Thyroid gland (tissue), 4 donors: Measurements from ENCODE around the gene RP9. TPM values are rescaled to one million over a fixed set of nuclear protein-coding genes. Genes with fewer than 3 reads are reported as not detected.

Source experiments
- DNase-seq, 2 donors: peaks; one replicate each; pipeline ENCODE4 v3.0.0-alpha.2; 2019
- H3K27ac ChIP-seq, 3 donors: fragments of 200-600 bp; sonication (generic); 1 replicate in 2 of 3; 2 replicates in 1 of 3; pipeline ENCODE4 v1.5.1; 2016 to 2019; ENCODE audit warnings: mild to moderate bottlenecking in 1 of 3, moderate library complexity in 1 of 3
- H3K27me3 ChIP-seq: fragments of 200-600 bp; sonication (generic); one replicate; pipeline ENCODE4 v1.5.1; 2019
- H3K36me3 ChIP-seq, 2 donors: fragments of 200-600 bp; sonication (generic); one replicate each; pipeline ENCODE4 v1.5.1; 2016 to 2019
- H3K4me1 ChIP-seq, 2 donors: fragments of 200-600 bp; sonication (generic); one replicate each; pipeline ENCODE4 v1.5.1; 2017 to 2019
- H3K4me3 ChIP-seq, 3 donors: fragments of 200-600 bp; sonication (generic); replicated peaks in 1 of 3; 1 replicate in 2 of 3; 2 replicates in 1 of 3; pipeline ENCODE4 v1.5.1; 2016; ENCODE audit warnings: mild to moderate bottlenecking in 1 of 3
- H3K9me3 ChIP-seq: fragments of 200-600 bp; sonication (generic); one replicate; pipeline ENCODE4 v1.5.1; 2017
- POLR2A ChIP-seq, 2 donors: fragments of 450-650 bp; IDR thresholded peaks; one replicate each; pipeline ENCODE4 v1.6.1; 2017; ENCODE audit warnings: antibody characterized with exemption in 2 of 2, mild to moderate bottlenecking in 2 of 2, moderate library complexity in 1 of 2
- WGBS, 2 donors: methylation state at CpG; one replicate each; pipeline ENCODE4 v1.1.5; 2017; 5-methylcytosine and 5-hydroxymethylcytosine counted together
- intact Hi-C: fragments of 100-400 bp; cut with DNase I; formaldehyde crosslinking; loops from one replicate; pipeline ENCODE4 v1.15.1; 2023
- total RNA-seq, 4 donors: library from RNA; depleted of rRNA; stranded (reverse); fragments of >200 nt; gene quantifications; one replicate each; pipeline ENCODE4 v1.2.3, GENCODE V29; 2016
- TF ChIP-seq, protein P1 (sequence below), 6 experiments: fragments of 200-600 bp in 3 of 6; fragments of 450-650 bp in 3 of 6; sonication (generic) in 3 of 6; IDR thresholded peaks; one replicate each; pipeline ENCODE4 v1.5.1; 2016 to 2019; ENCODE audit warnings: antibody characterized with exemption in 6 of 6, mild to moderate bottlenecking in 2 of 6, inconsistent platforms in 1 of 6, moderate library complexity in 1 of 6

Gene RP9
- total RNA-seq, 4 donors from 2014 or later: 8.7 to 23.5 (median 12.8) TPM

DNA sequence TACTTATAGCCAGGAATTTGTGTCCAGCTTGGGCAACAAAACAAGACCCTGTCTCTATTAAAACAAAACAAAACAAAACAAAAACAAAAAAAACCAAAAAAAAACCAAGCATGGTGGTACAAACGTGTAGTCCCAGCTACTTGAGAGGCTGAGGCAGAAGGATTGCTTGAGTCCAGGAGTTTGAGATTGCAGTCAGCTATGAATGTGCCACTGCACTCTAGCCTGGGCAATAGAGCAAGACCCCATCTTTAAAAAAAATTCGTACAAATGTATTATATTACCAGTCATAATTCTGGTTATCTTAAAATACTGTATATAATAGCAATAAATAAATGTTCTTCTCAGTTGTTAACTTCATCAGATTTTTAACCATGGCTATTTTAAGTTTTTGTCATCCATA, 17.9 kb upstream of the RP9 start:
- no peaks in the 10 kb centered on the region for H3K27me3 ChIP-seq

DNA sequence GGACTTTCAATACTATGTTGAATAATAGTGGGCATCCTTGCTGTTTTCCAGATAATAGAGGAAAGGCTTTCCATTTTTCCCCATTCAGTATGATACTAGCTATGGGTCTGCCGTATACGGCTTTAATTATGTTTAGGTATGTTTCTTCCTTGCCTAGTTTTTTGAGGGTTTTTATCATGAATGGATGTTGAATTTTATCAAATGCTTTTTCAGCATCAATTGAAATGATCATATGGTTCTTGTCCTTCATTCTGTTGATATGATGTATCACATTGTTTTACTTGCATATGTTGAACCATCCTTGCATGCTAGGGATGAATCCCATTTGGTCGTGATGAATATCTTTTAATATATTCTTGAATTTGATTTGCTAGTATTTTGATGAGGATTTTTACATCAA, 9.2 kb upstream of the RP9 start:
- 97 to 98% methylated on average over 3 of the region's 3 CpGs for WGBS, 2 donors
- Histone ChIP-seq H3K36me3 (no peaks in the 10 kb centered on the region), H3K9me3 (no peaks in the 10 kb centered on the region), H3K4me1 (no peaks in the 10 kb centered on the region), H3K4me3 (no peak overlapping the region), H3K27ac (no peak overlapping the region), H3K27me3 (no peaks in the 10 kb centered on the region)
- TF ChIP-seq POLR2A (IDR thresholded peaks at IDR 0.05): no peak
- TF ChIP-seq, protein P1, sequence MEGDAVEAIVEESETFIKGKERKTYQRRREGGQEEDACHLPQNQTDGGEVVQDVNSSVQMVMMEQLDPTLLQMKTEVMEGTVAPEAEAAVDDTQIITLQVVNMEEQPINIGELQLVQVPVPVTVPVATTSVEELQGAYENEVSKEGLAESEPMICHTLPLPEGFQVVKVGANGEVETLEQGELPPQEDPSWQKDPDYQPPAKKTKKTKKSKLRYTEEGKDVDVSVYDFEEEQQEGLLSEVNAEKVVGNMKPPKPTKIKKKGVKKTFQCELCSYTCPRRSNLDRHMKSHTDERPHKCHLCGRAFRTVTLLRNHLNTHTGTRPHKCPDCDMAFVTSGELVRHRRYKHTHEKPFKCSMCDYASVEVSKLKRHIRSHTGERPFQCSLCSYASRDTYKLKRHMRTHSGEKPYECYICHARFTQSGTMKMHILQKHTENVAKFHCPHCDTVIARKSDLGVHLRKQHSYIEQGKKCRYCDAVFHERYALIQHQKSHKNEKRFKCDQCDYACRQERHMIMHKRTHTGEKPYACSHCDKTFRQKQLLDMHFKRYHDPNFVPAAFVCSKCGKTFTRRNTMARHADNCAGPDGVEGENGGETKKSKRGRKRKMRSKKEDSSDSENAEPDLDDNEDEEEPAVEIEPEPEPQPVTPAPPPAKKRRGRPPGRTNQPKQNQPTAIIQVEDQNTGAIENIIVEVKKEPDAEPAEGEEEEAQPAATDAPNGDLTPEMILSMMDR (IDR thresholded peaks at IDR 0.05): no peak
- intact Hi-C loops: no loop called here
- DNase-seq: no peak

More for the DNA sequence above, 17.9 kb upstream of the RP9 start:
- intact Hi-C loops: loop anchor here (5.0 kb wide), 1 partner anchor 65 kb away; the partner anchor contains the start of gene NT5C3A
- no peak for DNase-seq
- no peak overlapping the region for H3K4me3 ChIP-seq
- peaks cover 4% of the 10 kb centered on the region in 2 donors for H3K4me1 ChIP-seq
- H3K9me3 ChIP-seq: no peaks in the 10 kb centered on the region
- no peak overlapping the region for H3K27ac ChIP-seq
- WGBS, 2 donors: 69 to 77% methylated on average over 2 of the region's 2 CpGs
- TF ChIP-seq POLR2A (IDR thresholded peaks at IDR 0.05): no peak
- TF ChIP-seq, protein P1 (IDR thresholded peaks at IDR 0.05): no peak
- H3K36me3 ChIP-seq: no peaks in the 10 kb centered on the region

DNA sequence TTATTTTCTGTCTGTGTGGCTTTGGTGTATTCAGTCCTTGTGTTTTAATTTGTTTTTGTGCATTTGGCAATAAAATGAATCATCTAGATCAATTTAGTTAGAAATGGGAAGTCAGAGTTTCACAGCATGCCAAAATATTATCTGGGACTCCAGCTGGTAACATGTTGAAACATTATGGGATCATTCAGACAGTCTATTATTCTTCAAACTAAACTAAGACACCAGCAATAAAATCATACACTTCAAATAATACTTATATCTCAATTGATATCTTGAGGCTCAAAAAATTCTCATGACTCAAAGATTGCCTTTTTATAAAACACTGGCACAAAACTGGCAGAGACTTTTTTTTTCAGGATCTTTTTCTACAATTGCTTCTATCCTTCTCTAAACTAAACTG, 5.8 kb upstream of the RP9 start:
- peaks cover 0 to under 1% of the 10 kb centered on the region in 2 donors for H3K4me1 ChIP-seq
- no peaks in the 10 kb centered on the region for H3K9me3 ChIP-seq
- H3K27me3 ChIP-seq: no peaks in the 10 kb centered on the region
- H3K4me3 ChIP-seq: no peak overlapping the region
- intact Hi-C loops: no loop called here
- no peak for TF ChIP-seq POLR2A (IDR thresholded peaks at IDR 0.05)
- TF ChIP-seq, protein P1 (IDR thresholded peaks at IDR 0.05): no peak
- DNase-seq: no peak
- no peak overlapping the region for H3K27ac ChIP-seq
- H3K36me3 ChIP-seq: no peaks in the 10 kb centered on the region

DNA sequence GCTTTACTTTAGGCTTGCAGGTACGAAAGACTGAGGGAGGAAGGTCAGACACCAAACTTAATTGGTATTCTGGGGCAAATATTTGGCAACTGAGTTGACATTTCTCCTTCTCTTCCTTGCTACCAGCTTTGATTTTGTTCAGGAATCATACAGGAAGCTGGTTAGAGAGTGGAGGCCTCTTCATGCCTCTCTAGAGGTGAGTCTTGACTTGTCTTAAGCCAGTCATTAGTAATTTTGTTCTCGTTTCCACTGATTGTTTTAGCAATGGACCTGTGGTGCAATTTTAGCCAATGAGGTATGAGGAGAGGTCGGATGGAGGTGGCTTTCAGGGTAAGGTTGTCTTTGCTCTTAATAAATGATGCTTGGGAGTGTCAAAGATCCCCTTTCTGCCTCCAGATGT, 2.4 kb upstream of the RP9 start:
- intact Hi-C loops: no loop called here
- Histone ChIP-seq H3K4me3 (no peak overlapping the region), H3K27me3 (no peaks in the 10 kb centered on the region), H3K36me3 (no peaks in the 10 kb centered on the region), H3K27ac (no peak overlapping the region), H3K4me1 (peaks cover 18 to 24% of the 10 kb centered on the region in 2 donors), H3K9me3 (no peaks in the 10 kb centered on the region)
- 67 to 72% methylated on average over 3 of the region's 3 CpGs for WGBS, 2 donors
- no peak for TF ChIP-seq POLR2A (IDR thresholded peaks at IDR 0.05)
- TF ChIP-seq, protein P1 (IDR thresholded peaks at IDR 0.05): no peak
- no peak for DNase-seq

GRCh38 chr7:33109758-33110238, 594 bp upstream of the RP9 start:
- H3K4me1 ChIP-seq: peaks cover 20 to 34% of the 10 kb centered on the region in 2 donors
- TF ChIP-seq, protein P1 (IDR thresholded peaks at IDR 0.05): no peak
- TF ChIP-seq POLR2A (IDR thresholded peaks at IDR 0.05): no peak
- intact Hi-C loops: loop anchor here (10.0 kb wide), 1 partner anchor 225 kb away; no protein-coding TSS in a partner anchor
- H3K27ac ChIP-seq: no peak overlapping the region
- 31 to 33% methylated on average over 11 of the region's 11 CpGs for WGBS, 2 donors
- no peaks in the 10 kb centered on the region for H3K9me3 ChIP-seq
- no peaks in the 10 kb centered on the region for H3K27me3 ChIP-seq
- peak overlapping the region in 2 of 3 donors; percentile 50 to 96 for H3K4me3 ChIP-seq
- DNase-seq: no peak
- H3K36me3 ChIP-seq: no peaks in the 10 kb centered on the region
